ENCODE data around the gene MALT1. TPM values are rescaled to one million over a fixed set of nuclear protein-coding genes. Genes with fewer than 3 reads are reported as not detected.

The MALT1 gene
- total RNA-seq, 1 experiment from 2014 or later: 22.6 TPM

GRCh38 chr18:58637946-58638345, 33.3 kb upstream of the MALT1 start:
- DNase-seq: no peak
- intact Hi-C loops (cut with micrococcal nuclease; ENCODE audit: unreplicated experiment): no loop called here
- no peak overlapping the region for H3K4me3 Mint-ChIP-seq (ENCODE audit: unreplicated experiment)
- no peak overlapping the region for H3K4me3 ChIP-seq (ENCODE audit: low read depth, low read length)
- TF ChIP-seq, protein P1, sequence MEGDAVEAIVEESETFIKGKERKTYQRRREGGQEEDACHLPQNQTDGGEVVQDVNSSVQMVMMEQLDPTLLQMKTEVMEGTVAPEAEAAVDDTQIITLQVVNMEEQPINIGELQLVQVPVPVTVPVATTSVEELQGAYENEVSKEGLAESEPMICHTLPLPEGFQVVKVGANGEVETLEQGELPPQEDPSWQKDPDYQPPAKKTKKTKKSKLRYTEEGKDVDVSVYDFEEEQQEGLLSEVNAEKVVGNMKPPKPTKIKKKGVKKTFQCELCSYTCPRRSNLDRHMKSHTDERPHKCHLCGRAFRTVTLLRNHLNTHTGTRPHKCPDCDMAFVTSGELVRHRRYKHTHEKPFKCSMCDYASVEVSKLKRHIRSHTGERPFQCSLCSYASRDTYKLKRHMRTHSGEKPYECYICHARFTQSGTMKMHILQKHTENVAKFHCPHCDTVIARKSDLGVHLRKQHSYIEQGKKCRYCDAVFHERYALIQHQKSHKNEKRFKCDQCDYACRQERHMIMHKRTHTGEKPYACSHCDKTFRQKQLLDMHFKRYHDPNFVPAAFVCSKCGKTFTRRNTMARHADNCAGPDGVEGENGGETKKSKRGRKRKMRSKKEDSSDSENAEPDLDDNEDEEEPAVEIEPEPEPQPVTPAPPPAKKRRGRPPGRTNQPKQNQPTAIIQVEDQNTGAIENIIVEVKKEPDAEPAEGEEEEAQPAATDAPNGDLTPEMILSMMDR (IDR thresholded peaks at IDR 0.05; ENCODE audit: insufficient read depth in 1 of 2, low read depth in 1 of 2, low read length in 1 of 2, severe bottlenecking in 1 of 2, unreplicated experiment in 1 of 2): no peak
- H3K27me3 ChIP-seq (replicated peaks; ENCODE audit: control insufficient read depth, insufficient read depth, low read length): no peaks in the 10 kb centered on the region
- H3K9me3 ChIP-seq: no peaks in the 10 kb centered on the region
- H3K27ac Mint-ChIP-seq (ENCODE audit: unreplicated experiment): no peak overlapping the region
- no peaks in the 10 kb centered on the region for H3K4me1 ChIP-seq
- H3K36me3 ChIP-seq (ENCODE audit: control insufficient read depth, insufficient read depth, low read length): no peaks in the 10 kb centered on the region
- ChIA-PET CTCF (no interaction called here), POLR2A (no interaction called here)
- no peaks in the 10 kb centered on the region for H3K27me3 Mint-ChIP-seq (ENCODE audit: insufficient read depth, unreplicated experiment)
- H3K4me1 Mint-ChIP-seq (ENCODE audit: low read depth, unreplicated experiment): no peaks in the 10 kb centered on the region
- BruUV-seq (replicated peaks): no TSS peak
- H3K9me3 Mint-ChIP-seq (ENCODE audit: unreplicated experiment): no peaks in the 10 kb centered on the region
- no peaks in the 10 kb centered on the region for H3K36me3 Mint-ChIP-seq (ENCODE audit: insufficient read depth, unreplicated experiment)

GRCh38 chr18:58638441-58638840, 32.8 kb upstream of the MALT1 start:
- Mint-ChIP-seq H3K27ac (ENCODE audit: unreplicated experiment) (no peak overlapping the region), H3K4me3 (ENCODE audit: unreplicated experiment) (no peak overlapping the region)

DNA sequence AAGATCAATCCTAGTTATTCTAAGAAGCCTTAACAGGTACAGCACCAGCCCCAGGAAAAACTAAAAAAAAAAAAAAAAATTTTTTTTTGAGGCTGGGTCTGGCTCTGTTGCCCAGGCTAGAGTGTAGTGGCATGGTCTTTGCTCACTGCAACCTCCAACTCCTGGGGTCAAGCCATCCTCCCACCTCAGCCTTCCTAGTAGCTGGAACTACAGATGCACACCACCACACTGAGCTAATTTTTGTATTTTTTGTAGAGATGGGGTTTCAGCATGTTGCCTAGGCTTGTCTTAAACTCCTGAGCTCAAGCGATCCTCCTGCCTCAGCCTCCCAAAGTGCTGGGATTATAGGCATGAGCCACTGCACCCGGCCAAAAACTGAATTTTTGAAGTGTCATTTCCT, 32.0 kb upstream of the MALT1 start:
- TF ChIP-seq, protein P1 (IDR thresholded peaks at IDR 0.05; ENCODE audit: insufficient read depth in 1 of 2, low read depth in 1 of 2, low read length in 1 of 2, severe bottlenecking in 1 of 2, unreplicated experiment in 1 of 2): no peak
- Histone ChIP-seq H3K4me3 (ENCODE audit: low read depth, low read length) (no peak overlapping the region), H3K27me3 (replicated peaks; ENCODE audit: control insufficient read depth, insufficient read depth, low read length) (no peaks in the 10 kb centered on the region), H3K36me3 (ENCODE audit: control insufficient read depth, insufficient read depth, low read length) (no peaks in the 10 kb centered on the region), H3K4me1 (no peaks in the 10 kb centered on the region), H3K9me3 (no peaks in the 10 kb centered on the region)
- H3K27ac Mint-ChIP-seq (ENCODE audit: unreplicated experiment): no peak overlapping the region
- H3K4me1 Mint-ChIP-seq (ENCODE audit: low read depth, unreplicated experiment): no peaks in the 10 kb centered on the region
- no peak overlapping the region for H3K4me3 Mint-ChIP-seq (ENCODE audit: unreplicated experiment)
- DNase-seq: no peak
- intact Hi-C loops (cut with micrococcal nuclease; ENCODE audit: unreplicated experiment): no loop called here
- CTCF ChIA-PET: interaction anchor here (0.6 kb wide), 1 partner anchor 763 kb away, joined by 3 read pairs; no protein-coding TSS in a partner anchor
- no peaks in the 10 kb centered on the region for H3K27me3 Mint-ChIP-seq (ENCODE audit: insufficient read depth, unreplicated experiment)
- POLR2A ChIA-PET: no interaction called here
- H3K9me3 Mint-ChIP-seq (ENCODE audit: unreplicated experiment): no peaks in the 10 kb centered on the region
- no TSS peak for BruUV-seq (replicated peaks)
- no peaks in the 10 kb centered on the region for H3K36me3 Mint-ChIP-seq (ENCODE audit: insufficient read depth, unreplicated experiment)

More at GRCh38 chr18:58638441-58638840, 32.8 kb upstream of the MALT1 start:
- H3K4me3 ChIP-seq (ENCODE audit: low read depth, low read length): no peak overlapping the region
- Mint-ChIP-seq H3K9me3 (ENCODE audit: unreplicated experiment) (no peaks in the 10 kb centered on the region), H3K4me1 (ENCODE audit: low read depth, unreplicated experiment) (no peaks in the 10 kb centered on the region), H3K36me3 (ENCODE audit: insufficient read depth, unreplicated experiment) (no peaks in the 10 kb centered on the region), H3K27me3 (ENCODE audit: insufficient read depth, unreplicated experiment) (no peaks in the 10 kb centered on the region)
- intact Hi-C loops (cut with micrococcal nuclease; ENCODE audit: unreplicated experiment): no loop called here
- POLR2A ChIA-PET: no interaction called here
- no TSS peak for BruUV-seq (replicated peaks)
- no peaks in the 10 kb centered on the region for H3K4me1 ChIP-seq
- CTCF ChIA-PET: no interaction called here
- H3K27me3 ChIP-seq (replicated peaks; ENCODE audit: control insufficient read depth, insufficient read depth, low read length): no peaks in the 10 kb centered on the region
- H3K36me3 ChIP-seq (ENCODE audit: control insufficient read depth, insufficient read depth, low read length): no peaks in the 10 kb centered on the region
- no peaks in the 10 kb centered on the region for H3K9me3 ChIP-seq
- no peak for DNase-seq
- TF ChIP-seq, protein P1 (IDR thresholded peaks at IDR 0.05; ENCODE audit: insufficient read depth in 1 of 2, low read depth in 1 of 2, low read length in 1 of 2, severe bottlenecking in 1 of 2, unreplicated experiment in 1 of 2): no peak

All from Caco-2 (cell line).